Measurements from ENCODE around the gene TFAP2A.

GRCh38 chr6:10451394-10451793, 36.5 kb upstream of the TFAP2A start:
- TF ChIP-seq CTCF (IDR thresholded peaks at IDR 0.05) (no peak), POLR2A (IDR thresholded peaks at IDR 0.05) (no peak)

Measured in thyroid gland (tissue), 4 donors.